HCT116 (cell line): Measurements from ENCODE around the gene DCAF10. TPM values are rescaled to one million over a fixed set of nuclear protein-coding genes. Genes with fewer than 3 reads are reported as not detected.

Source experiments
- ATAC-seq: fragments of 200-7000 bp; cut with Tn5 transposase; 2 replicates; pipeline ENCODE4 v1.9.1; 2020; ENCODE audit warnings: mild to moderate bottlenecking, moderate library complexity
- BruUV-seq: library from RNA; stranded (reverse); fragments of 400-500 nt; replicated peaks from 2 replicates; lab custom pipeline; 2021; lab: Mats Ljungman, UMichigan
- CTCF ChIA-PET: fragments of 300-600 bp; sonication (Branson Sonifier 250); formaldehyde crosslinking; loops from one replicate; lab custom pipeline; 2021; ENCODE audit warnings: antibody characterized with exemption; lab: Charles Lee
- POLR2A ChIA-PET: fragments of 300-600, 350-600 bp; sonication (Branson Sonifier 250); formaldehyde crosslinking; loops from one replicate; lab custom pipeline; 2021; ENCODE audit warnings: antibody characterized with exemption; lab: Charles Lee
- RAD21 ChIA-PET, 2 experiments: fragments of 300-600 bp; sonication (Branson Sonifier 250); formaldehyde crosslinking; loops; one replicate each; lab custom pipeline; 2023; ENCODE audit warnings: low total read pairs in 2 of 2; ENCODE audit not compliant: uncharacterized antibody in 2 of 2, unreplicated experiment in 2 of 2, low non-redundant PET in 1 of 2; lab: Charles Lee
- DNase-seq: peaks from one replicate; pipeline ENCODE4 v3.0.0-alpha.2; 2010; ENCODE audit warnings: low read depth, low spot score
- H2AFZ ChIP-seq: fragments of 200-600 bp; shearing (Covaris generic), sonication (generic); 2 replicates; pipeline ENCODE4 v1.6.1; 2017; ENCODE audit warnings: low read depth, mixed run types, mixed read lengths, antibody characterized with exemption, low read length; ENCODE audit not compliant: poor library complexity, severe bottlenecking
- H3K27ac ChIP-seq: 2 replicates; pipeline ENCODE4 v1.5.1; 2012; ENCODE audit warnings: low read depth, low read length
- H3K27me3 ChIP-seq: fragments of 200-600 bp; sonication (generic); 2 replicates; pipeline ENCODE4 v1.6.1; 2016; ENCODE audit warnings: mixed run types, low read length, mixed read lengths; ENCODE audit not compliant: insufficient read depth
- H3K36me3 ChIP-seq, 2 experiments: fragments of 200-500 bp in 1 of 2; fragments of 200-600 bp in 1 of 2; sonication (Bioruptor generic) in 1 of 2; sonication (generic) in 1 of 2; 2 replicates each; pipeline versions ENCODE4 v1.5.1 to v1.6.1; 2014 to 2016; ENCODE audit warnings: low read length in 2 of 2, inconsistent platforms in 1 of 2, mixed read lengths in 1 of 2, mixed run types in 1 of 2; ENCODE audit not compliant: insufficient read depth in 2 of 2, control insufficient read depth in 1 of 2
- H3K4me1 ChIP-seq, 2 experiments: fragments of 200-600 bp in 1 of 2; sonication (generic) in 1 of 2; 2 replicates each; pipeline versions ENCODE4 v1.5.1 to v1.6.1; 2012 to 2017; ENCODE audit warnings: low read length in 2 of 2, inconsistent platforms in 1 of 2, mild to moderate bottlenecking in 1 of 2, mixed read lengths in 1 of 2, mixed run types in 1 of 2, moderate library complexity in 1 of 2; ENCODE audit not compliant: insufficient read depth in 2 of 2, control insufficient read depth in 1 of 2
- H3K4me2 ChIP-seq: fragments of 200-600 bp; sonication (generic); 2 replicates; pipeline ENCODE4 v1.6.1; 2017; ENCODE audit warnings: mixed run types, low read length, mixed read lengths
- H3K4me3 ChIP-seq, 2 experiments: fragments of 200-600 bp in 1 of 2; sonication (generic) in 1 of 2; replicated peaks in 1 of 2; 2 replicates each; pipeline ENCODE4 v1.5.1; 2011 to 2016; ENCODE audit warnings: low read length in 2 of 2, control low read depth in 1 of 2, low read depth in 1 of 2, mild to moderate bottlenecking in 1 of 2, mixed read lengths in 1 of 2, mixed run types in 1 of 2
- H3K79me2 ChIP-seq: fragments of 200-600 bp; sonication (generic); 2 replicates; pipeline ENCODE4 v1.6.1; 2017; ENCODE audit warnings: mild to moderate bottlenecking, mixed run types, low read length, moderate library complexity, mixed read lengths; ENCODE audit not compliant: insufficient read depth
- H3K9ac ChIP-seq: fragments of 200-600 bp; sonication (generic); 2 replicates; pipeline ENCODE4 v1.6.1; 2016; ENCODE audit warnings: low read length, mixed read lengths
- H3K9me2 ChIP-seq: fragments of 200-600 bp; sonication (generic), shearing (Covaris generic); 2 replicates; pipeline ENCODE4 v1.6.1; 2017; ENCODE audit warnings: mixed run types, mild to moderate bottlenecking, moderate library complexity; ENCODE audit not compliant: insufficient read depth
- H3K9me3 ChIP-seq, 2 experiments: fragments of 200-500 bp in 1 of 2; fragments of 200-600 bp in 1 of 2; sonication (Bioruptor generic) in 1 of 2; sonication (generic) in 1 of 2; 2 replicates each; pipeline ENCODE4 v1.6.1; 2014 to 2017; ENCODE audit warnings: low read length in 2 of 2, mixed read lengths in 2 of 2, inconsistent platforms in 1 of 2, low read depth in 1 of 2, mild to moderate bottlenecking in 1 of 2, mixed run types in 1 of 2, moderate library complexity in 1 of 2; ENCODE audit not compliant: control insufficient read depth in 1 of 2, insufficient read depth in 1 of 2
- H4K20me1 ChIP-seq: fragments of 200-600 bp; sonication (generic), shearing (Covaris generic); 2 replicates; pipeline ENCODE4 v1.6.1; 2017; ENCODE audit warnings: mixed run types, mild to moderate bottlenecking, moderate library complexity; ENCODE audit not compliant: insufficient read depth
- CBX3 ChIP-seq: IDR thresholded peaks from 2 replicates; pipeline ENCODE4 v1.6.1; 2012; ENCODE audit warnings: low read depth
- ELF1 ChIP-seq: IDR thresholded peaks from 2 replicates; pipeline ENCODE4 v1.6.1; 2012; ENCODE audit warnings: low read depth, borderline replicate concordance
- EZH2 ChIP-seq: fragments of 200-600 bp; sonication (generic); IDR thresholded peaks from 2 replicates; pipeline ENCODE4 v1.6.1; 2017; ENCODE audit warnings: antibody characterized with exemption, mixed run types
- FOSL1 ChIP-seq: IDR thresholded peaks from 2 replicates; pipeline ENCODE4 v1.6.1; 2012; ENCODE audit warnings: low read depth
- JUND ChIP-seq: IDR thresholded peaks from 2 replicates; pipeline ENCODE4 v1.6.1; 2012
- POLR2A ChIP-seq: IDR thresholded peaks from 2 replicates; pipeline ENCODE4 v1.7.0; 2011; ENCODE audit warnings: borderline replicate concordance; ENCODE audit not compliant: insufficient read depth, insufficient read length; ENCODE audit errors: extremely low read depth
- POLR2AphosphoS5 ChIP-seq: IDR thresholded peaks from 2 replicates; pipeline ENCODE4 v1.6.1; 2011; ENCODE audit warnings: mild to moderate bottlenecking, low read depth, low read length, moderate library complexity
- SP1 ChIP-seq: IDR thresholded peaks from 2 replicates; pipeline ENCODE4 v1.6.1; 2012; ENCODE audit warnings: low read depth
- ZBTB33 ChIP-seq: IDR thresholded peaks from 2 replicates; pipeline ENCODE4 v1.6.1; 2011; ENCODE audit warnings: mild to moderate bottlenecking, low read length, moderate library complexity; ENCODE audit not compliant: insufficient replicate concordance; ENCODE audit errors: extremely low read depth
- ZFX ChIP-seq: fragments of 450-650 bp; IDR thresholded peaks from 2 replicates; pipeline ENCODE4 v1.6.1; 2017
- intact Hi-C: fragments of 100-400 bp; cut with micrococcal nuclease; formaldehyde crosslinking; loops from 2 replicates; pipeline ENCODE4 v1.10.0; 2022
- total RNA-seq: library from RNA; stranded (reverse); gene quantifications from one replicate; pipeline ENCODE4 v1.2.1, GENCODE V29; 2021; ENCODE audit not compliant: unreplicated experiment
- TF ChIP-seq, protein P1 (sequence below), 3 experiments: fragments of 200-600 bp in 1 of 3; sonication (generic) in 1 of 3; IDR thresholded peaks in 2 of 3; conservative IDR thresholded peaks in 1 of 3; 2 replicates each; pipeline ENCODE4 v1.5.1; 2012 to 2017; ENCODE audit warnings: low read depth in 2 of 3, low read length in 2 of 3, antibody characterized with exemption in 1 of 3, borderline replicate concordance in 1 of 3, control low read depth in 1 of 3, mild to moderate bottlenecking in 1 of 3, mixed read lengths in 1 of 3, mixed run types in 1 of 3, moderate library complexity in 1 of 3; ENCODE audit not compliant: insufficient read depth in 1 of 3
- TF ChIP-seq, protein P2 (sequence below): IDR thresholded peaks from 2 replicates; pipeline ENCODE4 v1.6.1; 2012
- TF ChIP-seq, protein P3 (sequence below): IDR thresholded peaks from 2 replicates; pipeline ENCODE4 v1.6.1; 2012

Gene DCAF10
- total RNA-seq, 1 experiment from 2014 or later = 20.6 TPM

DNA sequence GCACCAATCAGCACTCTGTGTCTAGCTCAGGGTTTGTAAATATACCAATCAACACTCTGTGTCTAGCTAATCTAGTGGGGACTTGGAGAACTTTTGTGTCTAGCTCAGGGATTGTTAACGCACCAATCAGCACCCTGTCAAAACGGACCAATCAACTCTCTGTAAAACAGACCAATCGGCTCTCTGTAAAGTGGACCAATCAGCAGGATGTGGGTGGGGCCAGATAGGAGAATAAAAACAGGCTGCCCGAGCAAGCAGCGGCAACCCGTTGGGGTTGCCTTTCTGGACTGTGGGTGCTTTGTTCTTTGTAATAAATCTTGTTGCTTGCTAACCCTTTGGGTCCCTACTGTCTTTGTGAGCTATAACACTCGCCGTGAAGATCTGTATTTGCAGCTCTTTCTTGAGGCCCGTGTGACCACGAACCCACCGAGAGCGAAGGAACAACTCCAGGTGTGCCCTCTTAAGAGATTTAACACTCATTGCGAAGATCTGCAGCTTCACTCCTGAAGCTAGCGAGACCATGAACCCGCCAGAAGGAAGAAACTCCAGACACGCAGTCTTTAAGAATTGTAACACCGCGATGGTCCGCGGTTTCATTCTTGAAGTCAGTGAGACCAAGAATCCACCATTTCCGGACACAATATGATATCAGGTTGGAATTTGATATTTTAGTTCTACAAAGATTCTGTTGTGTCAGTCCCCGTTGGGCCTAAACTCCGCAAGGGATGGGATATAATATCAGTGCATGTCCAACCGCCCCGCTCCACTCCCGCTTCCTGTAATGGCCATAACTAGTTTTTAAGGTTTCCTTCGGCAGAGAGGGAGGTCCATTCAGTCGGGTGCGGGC, 47.7 kb upstream of the DCAF10 start:
- Histone ChIP-seq H3K27me3 (no peaks in the 10 kb centered on the region), H2AFZ (peak overlapping the region; percentile 75), H3K9me2 (no peaks in the 10 kb centered on the region), H3K27ac (peak overlapping the region; percentile 55; the same call in 1 of the 2 replicates), H3K4me1 (peaks cover 5 to 26% of the 10 kb centered on the region in 2 experiments; a peak in 3 of 4 replicates), H3K4me3 (peak overlapping the region; percentile 79 to 85), H4K20me1 (no peaks in the 10 kb centered on the region), H3K9me3 (no peaks in the 10 kb centered on the region), H3K79me2 (peaks cover 9% of the 10 kb centered on the region; the same call in 1 of the 2 replicates), H3K9ac (peak overlapping the region; percentile 74), H3K36me3 (no peaks in the 10 kb centered on the region), H3K4me2 (peak overlapping the region; percentile 81)
- ChIA-PET RAD21 (no interaction called here), CTCF (no interaction called here), POLR2A (no interaction called here)
- ATAC-seq (no peak), DNase-seq (no peak)
- no TSS peak for BruUV-seq
- intact Hi-C loops = loop anchor here (10.0 kb wide), 1 partner anchor 102 kb away; no protein-coding TSS in a partner anchor
- TF ChIP-seq SP1 (0 out of 2 replicates have a peak, but pooled peaks have one; percentile 22), POLR2AphosphoS5 (0 out of 2 replicates have a peak, but pooled peaks have one; percentile 31), ELF1 (no peak), FOSL1 (no peak)

DNA sequence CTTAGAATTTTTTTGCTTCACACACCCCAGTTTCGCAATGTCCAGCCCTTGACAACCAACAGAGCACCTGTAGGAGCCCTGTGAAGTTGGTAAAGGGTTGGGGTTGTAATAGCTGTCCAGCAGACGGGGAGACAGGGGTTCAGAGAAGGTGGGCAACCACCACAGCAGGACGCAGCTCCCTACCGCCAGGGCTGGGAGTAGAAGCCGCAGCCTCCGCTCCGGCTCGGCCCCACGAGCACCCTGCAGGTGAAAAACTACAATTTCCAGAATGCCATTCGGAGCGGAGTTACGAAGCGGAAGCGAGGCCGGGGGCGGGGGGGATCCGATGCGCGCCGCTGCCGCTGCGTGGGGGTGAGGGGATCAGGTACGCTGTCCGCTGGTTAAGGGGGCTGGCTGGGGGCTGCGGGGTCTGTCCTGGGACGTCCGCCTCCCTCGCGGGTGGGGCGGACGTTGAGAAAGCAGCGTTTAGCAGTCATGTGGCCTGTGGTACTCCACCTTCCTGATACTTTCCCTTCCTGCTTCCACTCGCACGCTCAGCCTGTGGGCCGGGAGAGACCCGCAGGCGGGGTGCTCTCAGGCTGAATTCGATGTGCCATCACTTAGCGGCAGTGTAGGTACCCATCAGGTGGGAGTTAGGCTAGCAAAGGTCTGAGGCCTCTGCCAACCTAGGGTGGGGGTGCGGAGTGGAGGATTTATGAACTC, 47.0 kb upstream of the DCAF10 start, which contains the start of gene TRMT10B:
TRMT10B (plus strand) TSS at position 317 of the 702 bp plus-strand sequence. CDS start 8,127 bp downstream, outside the sequence.
- POLR2A ChIA-PET = no interaction called here
- H3K4me3 ChIP-seq = peak within 1 kb of the TSS; percentile 79 to 85
- H3K27me3 ChIP-seq = no peaks in the 10 kb centered on the region
- CTCF ChIA-PET = no interaction called here
- peaks cover 9% of the 10 kb centered on the region; the same call in 1 of the 2 replicates for H3K79me2 ChIP-seq
- H2AFZ ChIP-seq = peak within 1 kb of the TSS; percentile 75
- ATAC-seq = peak; percentile 91
- intact Hi-C loops = loop anchor here (10.0 kb wide), 1 partner anchor 101 kb away; no protein-coding TSS in a partner anchor
- peak; percentile 39 for DNase-seq
- H3K9ac ChIP-seq = peak within 1 kb of the TSS; percentile 74
- H3K4me1 ChIP-seq = peaks cover 5 to 27% of the 10 kb centered on the region in 2 experiments; a peak in 3 of 4 replicates
- RAD21 ChIA-PET = no interaction called here
- H4K20me1 ChIP-seq = no peaks in the 10 kb centered on the region
- H3K27ac ChIP-seq = peak within 1 kb of the TSS; percentile 55
- H3K9me2 ChIP-seq = no peaks in the 10 kb centered on the region
- H3K9me3 ChIP-seq = no peaks in the 10 kb centered on the region
- peak within 1 kb of the TSS; percentile 81 for H3K4me2 ChIP-seq
- H3K36me3 ChIP-seq = no peaks in the 10 kb centered on the region
- BruUV-seq = TSS peak; percentile 77
- TF ChIP-seq CBX3 (no peak), POLR2A (no peak), ZBTB33 (no peak), FOSL1 (no peak), JUND (no peak), ZFX (peak; percentile 59), ELF1 (peak; percentile 38; the same call in 1 of the 2 replicates), EZH2 (no peak)
- TF ChIP-seq, protein P1, sequence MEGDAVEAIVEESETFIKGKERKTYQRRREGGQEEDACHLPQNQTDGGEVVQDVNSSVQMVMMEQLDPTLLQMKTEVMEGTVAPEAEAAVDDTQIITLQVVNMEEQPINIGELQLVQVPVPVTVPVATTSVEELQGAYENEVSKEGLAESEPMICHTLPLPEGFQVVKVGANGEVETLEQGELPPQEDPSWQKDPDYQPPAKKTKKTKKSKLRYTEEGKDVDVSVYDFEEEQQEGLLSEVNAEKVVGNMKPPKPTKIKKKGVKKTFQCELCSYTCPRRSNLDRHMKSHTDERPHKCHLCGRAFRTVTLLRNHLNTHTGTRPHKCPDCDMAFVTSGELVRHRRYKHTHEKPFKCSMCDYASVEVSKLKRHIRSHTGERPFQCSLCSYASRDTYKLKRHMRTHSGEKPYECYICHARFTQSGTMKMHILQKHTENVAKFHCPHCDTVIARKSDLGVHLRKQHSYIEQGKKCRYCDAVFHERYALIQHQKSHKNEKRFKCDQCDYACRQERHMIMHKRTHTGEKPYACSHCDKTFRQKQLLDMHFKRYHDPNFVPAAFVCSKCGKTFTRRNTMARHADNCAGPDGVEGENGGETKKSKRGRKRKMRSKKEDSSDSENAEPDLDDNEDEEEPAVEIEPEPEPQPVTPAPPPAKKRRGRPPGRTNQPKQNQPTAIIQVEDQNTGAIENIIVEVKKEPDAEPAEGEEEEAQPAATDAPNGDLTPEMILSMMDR (IDR thresholded peaks at IDR 0.05 in 2 of 3, conservative IDR thresholded peaks at IDR 0.05 in 1 of 3; ENCODE audit: borderline replicate concordance in 1 of 3, insufficient read depth in 1 of 3, low read depth in 2 of 3, low read length in 2 of 3) = no peak
- TF ChIP-seq, protein P2, sequence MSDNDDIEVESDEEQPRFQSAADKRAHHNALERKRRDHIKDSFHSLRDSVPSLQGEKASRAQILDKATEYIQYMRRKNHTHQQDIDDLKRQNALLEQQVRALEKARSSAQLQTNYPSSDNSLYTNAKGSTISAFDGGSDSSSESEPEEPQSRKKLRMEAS = no peak
- TF ChIP-seq, protein P3, sequence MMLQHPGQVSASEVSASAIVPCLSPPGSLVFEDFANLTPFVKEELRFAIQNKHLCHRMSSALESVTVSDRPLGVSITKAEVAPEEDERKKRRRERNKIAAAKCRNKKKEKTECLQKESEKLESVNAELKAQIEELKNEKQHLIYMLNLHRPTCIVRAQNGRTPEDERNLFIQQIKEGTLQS = no peak
